ENCODE results near the gene KIAA0513.

DNA sequence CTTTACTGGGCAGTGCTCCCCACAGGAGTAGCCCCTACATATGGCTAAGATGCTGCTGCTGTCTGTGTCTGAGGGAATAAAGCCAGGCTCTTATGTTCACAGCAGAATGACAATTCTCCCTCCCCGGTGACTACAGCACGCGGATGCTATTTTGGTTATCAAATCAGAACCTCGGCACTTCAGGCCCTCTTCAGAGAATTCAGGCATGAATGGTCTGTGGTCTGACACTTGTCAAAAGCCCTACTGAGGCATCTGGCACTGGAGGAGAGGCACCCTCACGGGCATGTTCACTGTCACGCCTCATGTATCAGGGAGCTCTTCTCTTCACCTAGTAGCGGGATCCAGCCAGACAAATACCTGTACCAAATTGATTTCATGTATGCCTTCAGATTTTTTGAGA lies 30.4 kb downstream of the KIAA0513 start:
- TF ChIP-seq, protein P1, sequence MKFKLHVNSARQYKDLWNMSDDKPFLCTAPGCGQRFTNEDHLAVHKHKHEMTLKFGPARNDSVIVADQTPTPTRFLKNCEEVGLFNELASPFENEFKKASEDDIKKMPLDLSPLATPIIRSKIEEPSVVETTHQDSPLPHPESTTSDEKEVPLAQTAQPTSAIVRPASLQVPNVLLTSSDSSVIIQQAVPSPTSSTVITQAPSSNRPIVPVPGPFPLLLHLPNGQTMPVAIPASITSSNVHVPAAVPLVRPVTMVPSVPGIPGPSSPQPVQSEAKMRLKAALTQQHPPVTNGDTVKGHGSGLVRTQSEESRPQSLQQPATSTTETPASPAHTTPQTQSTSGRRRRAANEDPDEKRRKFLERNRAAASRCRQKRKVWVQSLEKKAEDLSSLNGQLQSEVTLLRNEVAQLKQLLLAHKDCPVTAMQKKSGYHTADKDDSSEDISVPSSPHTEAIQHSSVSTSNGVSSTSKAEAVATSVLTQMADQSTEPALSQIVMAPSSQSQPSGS (CRISPR knock-in tag; IDR thresholded peaks at IDR 0.05; ENCODE audit: borderline replicate concordance, low read depth): no peak
- no peak for TF ChIP-seq ZNF423 (CRISPR knock-in tag; IDR thresholded peaks at IDR 0.05)
- no peak for TF ChIP-seq MAX (CRISPR knock-in tag; IDR thresholded peaks at IDR 0.05)
- TF ChIP-seq, protein P2, sequence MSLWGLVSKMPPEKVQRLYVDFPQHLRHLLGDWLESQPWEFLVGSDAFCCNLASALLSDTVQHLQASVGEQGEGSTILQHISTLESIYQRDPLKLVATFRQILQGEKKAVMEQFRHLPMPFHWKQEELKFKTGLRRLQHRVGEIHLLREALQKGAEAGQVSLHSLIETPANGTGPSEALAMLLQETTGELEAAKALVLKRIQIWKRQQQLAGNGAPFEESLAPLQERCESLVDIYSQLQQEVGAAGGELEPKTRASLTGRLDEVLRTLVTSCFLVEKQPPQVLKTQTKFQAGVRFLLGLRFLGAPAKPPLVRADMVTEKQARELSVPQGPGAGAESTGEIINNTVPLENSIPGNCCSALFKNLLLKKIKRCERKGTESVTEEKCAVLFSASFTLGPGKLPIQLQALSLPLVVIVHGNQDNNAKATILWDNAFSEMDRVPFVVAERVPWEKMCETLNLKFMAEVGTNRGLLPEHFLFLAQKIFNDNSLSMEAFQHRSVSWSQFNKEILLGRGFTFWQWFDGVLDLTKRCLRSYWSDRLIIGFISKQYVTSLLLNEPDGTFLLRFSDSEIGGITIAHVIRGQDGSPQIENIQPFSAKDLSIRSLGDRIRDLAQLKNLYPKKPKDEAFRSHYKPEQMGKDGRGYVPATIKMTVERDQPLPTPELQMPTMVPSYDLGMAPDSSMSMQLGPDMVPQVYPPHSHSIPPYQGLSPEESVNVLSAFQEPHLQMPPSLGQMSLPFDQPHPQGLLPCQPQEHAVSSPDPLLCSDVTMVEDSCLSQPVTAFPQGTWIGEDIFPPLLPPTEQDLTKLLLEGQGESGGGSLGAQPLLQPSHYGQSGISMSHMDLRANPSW (CRISPR knock-in tag; conservative IDR thresholded peaks at IDR 0.05; ENCODE audit: low read depth): no peak
- TF ChIP-seq ZNF219 (CRISPR knock-in tag; IDR thresholded peaks at IDR 0.05; ENCODE audit: borderline replicate concordance): no peak
- TF ChIP-seq, protein P3, sequence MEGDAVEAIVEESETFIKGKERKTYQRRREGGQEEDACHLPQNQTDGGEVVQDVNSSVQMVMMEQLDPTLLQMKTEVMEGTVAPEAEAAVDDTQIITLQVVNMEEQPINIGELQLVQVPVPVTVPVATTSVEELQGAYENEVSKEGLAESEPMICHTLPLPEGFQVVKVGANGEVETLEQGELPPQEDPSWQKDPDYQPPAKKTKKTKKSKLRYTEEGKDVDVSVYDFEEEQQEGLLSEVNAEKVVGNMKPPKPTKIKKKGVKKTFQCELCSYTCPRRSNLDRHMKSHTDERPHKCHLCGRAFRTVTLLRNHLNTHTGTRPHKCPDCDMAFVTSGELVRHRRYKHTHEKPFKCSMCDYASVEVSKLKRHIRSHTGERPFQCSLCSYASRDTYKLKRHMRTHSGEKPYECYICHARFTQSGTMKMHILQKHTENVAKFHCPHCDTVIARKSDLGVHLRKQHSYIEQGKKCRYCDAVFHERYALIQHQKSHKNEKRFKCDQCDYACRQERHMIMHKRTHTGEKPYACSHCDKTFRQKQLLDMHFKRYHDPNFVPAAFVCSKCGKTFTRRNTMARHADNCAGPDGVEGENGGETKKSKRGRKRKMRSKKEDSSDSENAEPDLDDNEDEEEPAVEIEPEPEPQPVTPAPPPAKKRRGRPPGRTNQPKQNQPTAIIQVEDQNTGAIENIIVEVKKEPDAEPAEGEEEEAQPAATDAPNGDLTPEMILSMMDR (IDR thresholded peaks at IDR 0.05): no peak
- TF ChIP-seq ATF1 (CRISPR knock-in tag; IDR thresholded peaks at IDR 0.05): no peak
- no peak for TF ChIP-seq NR2C2 (CRISPR knock-in tag; IDR thresholded peaks at IDR 0.05)
- no peak for TF ChIP-seq CBFB (CRISPR knock-in tag; IDR thresholded peaks at IDR 0.05; ENCODE audit: low read depth)
- TF ChIP-seq, protein P4, sequence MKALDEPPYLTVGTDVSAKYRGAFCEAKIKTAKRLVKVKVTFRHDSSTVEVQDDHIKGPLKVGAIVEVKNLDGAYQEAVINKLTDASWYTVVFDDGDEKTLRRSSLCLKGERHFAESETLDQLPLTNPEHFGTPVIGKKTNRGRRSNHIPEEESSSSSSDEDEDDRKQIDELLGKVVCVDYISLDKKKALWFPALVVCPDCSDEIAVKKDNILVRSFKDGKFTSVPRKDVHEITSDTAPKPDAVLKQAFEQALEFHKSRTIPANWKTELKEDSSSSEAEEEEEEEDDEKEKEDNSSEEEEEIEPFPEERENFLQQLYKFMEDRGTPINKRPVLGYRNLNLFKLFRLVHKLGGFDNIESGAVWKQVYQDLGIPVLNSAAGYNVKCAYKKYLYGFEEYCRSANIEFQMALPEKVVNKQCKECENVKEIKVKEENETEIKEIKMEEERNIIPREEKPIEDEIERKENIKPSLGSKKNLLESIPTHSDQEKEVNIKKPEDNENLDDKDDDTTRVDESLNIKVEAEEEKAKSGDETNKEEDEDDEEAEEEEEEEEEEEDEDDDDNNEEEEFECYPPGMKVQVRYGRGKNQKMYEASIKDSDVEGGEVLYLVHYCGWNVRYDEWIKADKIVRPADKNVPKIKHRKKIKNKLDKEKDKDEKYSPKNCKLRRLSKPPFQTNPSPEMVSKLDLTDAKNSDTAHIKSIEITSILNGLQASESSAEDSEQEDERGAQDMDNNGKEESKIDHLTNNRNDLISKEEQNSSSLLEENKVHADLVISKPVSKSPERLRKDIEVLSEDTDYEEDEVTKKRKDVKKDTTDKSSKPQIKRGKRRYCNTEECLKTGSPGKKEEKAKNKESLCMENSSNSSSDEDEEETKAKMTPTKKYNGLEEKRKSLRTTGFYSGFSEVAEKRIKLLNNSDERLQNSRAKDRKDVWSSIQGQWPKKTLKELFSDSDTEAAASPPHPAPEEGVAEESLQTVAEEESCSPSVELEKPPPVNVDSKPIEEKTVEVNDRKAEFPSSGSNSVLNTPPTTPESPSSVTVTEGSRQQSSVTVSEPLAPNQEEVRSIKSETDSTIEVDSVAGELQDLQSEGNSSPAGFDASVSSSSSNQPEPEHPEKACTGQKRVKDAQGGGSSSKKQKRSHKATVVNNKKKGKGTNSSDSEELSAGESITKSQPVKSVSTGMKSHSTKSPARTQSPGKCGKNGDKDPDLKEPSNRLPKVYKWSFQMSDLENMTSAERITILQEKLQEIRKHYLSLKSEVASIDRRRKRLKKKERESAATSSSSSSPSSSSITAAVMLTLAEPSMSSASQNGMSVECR (CRISPR knock-in tag; IDR thresholded peaks at IDR 0.05; ENCODE audit: borderline replicate concordance): no peak
- no peak for TF ChIP-seq NFE2L1 (CRISPR knock-in tag; IDR thresholded peaks at IDR 0.05)
- TF ChIP-seq JUN (CRISPR knock-in tag; IDR thresholded peaks at IDR 0.05): no peak
- no peak for TF ChIP-seq SP1 (CRISPR knock-in tag; conservative IDR thresholded peaks at IDR 0.05)
- TF ChIP-seq, protein P5, sequence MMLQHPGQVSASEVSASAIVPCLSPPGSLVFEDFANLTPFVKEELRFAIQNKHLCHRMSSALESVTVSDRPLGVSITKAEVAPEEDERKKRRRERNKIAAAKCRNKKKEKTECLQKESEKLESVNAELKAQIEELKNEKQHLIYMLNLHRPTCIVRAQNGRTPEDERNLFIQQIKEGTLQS (CRISPR knock-in tag; conservative IDR thresholded peaks at IDR 0.05): no peak

Data from WTC11 (cell line).